NCI-H1694 treated with DMSO at 0.1 percent for 48 hours (cell line): ENCODE data around the gene GDF2.

Experiments used
- DNase-seq: peaks from one replicate; lab custom pipeline; 2025; lab: John Stamatoyannopoulos, UW

Gene GDF2

GRCh38 chr10:47351899-47352815 lies 29.9 kb downstream of the GDF2 start:
- no peak for DNase-seq

GRCh38 chr10:47353351-47353750 lies 31.1 kb downstream of the GDF2 start:
- DNase-seq: no peak

GRCh38 chr10:47354165-47354564 lies 31.9 kb downstream of the GDF2 start:
- DNase-seq: no peak

GRCh38 chr10:47354900-47355299 lies 32.6 kb downstream of the GDF2 start:
- no peak for DNase-seq

- no peak for DNase-seq
Observed at GRCh38 chr10:47356708-47357107, 34.5 kb downstream of the GDF2 start.

GRCh38 chr10:47357131-47357582 lies 34.9 kb downstream of the GDF2 start:
- no peak for DNase-seq

- no peak for DNase-seq
Observed at GRCh38 chr10:47357911-47358310, 35.7 kb downstream of the GDF2 start.

- no peak for DNase-seq
Observed at GRCh38 chr10:47358457-47358856, 36.2 kb downstream of the GDF2 start.

- no peak for DNase-seq
Observed at GRCh38 chr10:47359101-47359500, 36.8 kb downstream of the GDF2 start.

GRCh38 chr10:47359626-47360418 lies 37.6 kb downstream of the GDF2 start:
- DNase-seq: no peak

GRCh38 chr10:47360419-47361040 lies 38.3 kb downstream of the GDF2 start:
- DNase-seq: no peak

- no peak for DNase-seq
Observed at GRCh38 chr10:47361293-47361692, 39.0 kb downstream of the GDF2 start.

- DNase-seq: no peak
Observed at GRCh38 chr10:47362199-47362598, 39.9 kb downstream of the GDF2 start.

- no peak for DNase-seq
Observed at GRCh38 chr10:47363781-47364180, 41.5 kb downstream of the GDF2 start.

- DNase-seq: no peak
Observed at GRCh38 chr10:47364366-47364765, 42.1 kb downstream of the GDF2 start.

- DNase-seq: no peak
Observed at GRCh38 chr10:47364911-47365310, 42.7 kb downstream of the GDF2 start.

GRCh38 chr10:47365431-47366180 lies 43.4 kb downstream of the GDF2 start:
- no peak for DNase-seq

- DNase-seq: no peak
Observed at GRCh38 chr10:47366181-47366631, 44.0 kb downstream of the GDF2 start.

GRCh38 chr10:47366731-47367460 lies 44.6 kb downstream of the GDF2 start:
- DNase-seq: no peak

- DNase-seq: no peak
Observed at GRCh38 chr10:47367646-47368045, 45.4 kb downstream of the GDF2 start.
